ENCODE results near the gene FARP1.

GRCh38 chr13:98461486-98462240 is 318.8 kb downstream of the FARP1 start:
- TF ChIP-seq CTCF (IDR thresholded peaks at IDR 0.05) (no peak), POLR2AphosphoS5 (IDR thresholded peaks at IDR 0.05; ENCODE audit: insufficient read depth in 1 of 2, low read depth in 1 of 2) (no peak)
